H1 (cell line): ENCODE measurements around the gene PEPD. TPM values are rescaled to one million over a fixed set of nuclear protein-coding genes. Genes with fewer than 3 reads are reported as not detected.

Source experiments
- CTCF ChIA-PET: fragments of 300-600 bp; sonication (Branson Sonifier 250); formaldehyde crosslinking; loops from one replicate; lab custom pipeline; 2021; ENCODE audit not compliant: partially characterized antibody; lab: Charles Lee
- POLR2A ChIA-PET: fragments of 300-600 bp; sonication (Branson Sonifier 250); formaldehyde crosslinking; loops from one replicate; lab custom pipeline; 2021; ENCODE audit warnings: inconsistent platforms; ENCODE audit not compliant: partially characterized antibody; lab: Charles Lee
- DNase-seq, 2 experiments: peaks; one replicate each; pipeline versions ENCODE4 v3.0.0 to v3.0.0-alpha.2; 2010 to 2022; ENCODE audit warnings: low spot score in 2 of 2, low read depth in 1 of 2, mixed read lengths in 1 of 2
- FAIRE-seq: peaks from 2 replicates; lab custom pipeline; 2011; peaks lifted over from hg19 to GRCh38; lab: Jason Lieb, UNC
- H2AFZ ChIP-seq: 2 replicates; pipeline ENCODE4 v1.8.1; 2012; ENCODE audit warnings: low read length, inconsistent platforms
- H2AK5ac ChIP-seq: 2 replicates; pipeline ENCODE4 v1.6.1; 2013; ENCODE audit warnings: low read depth, low read length
- H2BK120ac ChIP-seq: replicated peaks from 2 replicates; pipeline ENCODE3; 2013; ENCODE audit warnings: low read depth, low read length, inconsistent platforms
- H2BK12ac ChIP-seq: 2 replicates; pipeline ENCODE4 v1.6.1; 2013; ENCODE audit warnings: low read depth, low read length
- H2BK15ac ChIP-seq: 2 replicates; pipeline ENCODE4 v1.6.1; 2013; ENCODE audit warnings: low read length
- H2BK20ac ChIP-seq: 2 replicates; pipeline ENCODE4 v1.6.1; 2013; ENCODE audit warnings: low read length
- H2BK5ac ChIP-seq: 2 replicates; pipeline ENCODE4 v1.6.1; 2013; ENCODE audit warnings: low read depth, low read length
- H3K14ac ChIP-seq: 2 replicates; pipeline ENCODE4 v1.6.1; 2013; ENCODE audit warnings: inconsistent platforms; ENCODE audit not compliant: insufficient read length
- H3K18ac ChIP-seq: 2 replicates; pipeline ENCODE4 v1.6.1; 2013; ENCODE audit warnings: low read length; ENCODE audit errors: extremely low read depth
- H3K23ac ChIP-seq: 2 replicates; pipeline ENCODE4 v1.6.1; 2013; ENCODE audit warnings: inconsistent platforms; ENCODE audit not compliant: insufficient read length
- H3K23me2 ChIP-seq: 2 replicates; pipeline ENCODE4 v1.6.1; 2013; ENCODE audit warnings: low read depth, low read length
- H3K27ac ChIP-seq: 2 replicates; pipeline ENCODE4 v1.6.1; 2011; ENCODE audit warnings: low read depth, low read length, inconsistent platforms
- H3K27me3 ChIP-seq, 4 experiments: replicated peaks in 1 of 4; 1 replicate in 1 of 4; 2 replicates in 3 of 4; pipeline versions ENCODE4 v1.6.1 to v1.8.1; 2011 to 2013; ENCODE audit warnings: low read length in 3 of 4, mild to moderate bottlenecking in 3 of 4, inconsistent platforms in 2 of 4, mixed read lengths in 2 of 4, moderate library complexity in 1 of 4; ENCODE audit not compliant: control insufficient read depth in 3 of 4, insufficient read depth in 3 of 4; ENCODE audit errors: extremely low read depth in 1 of 4
- H3K36me3 ChIP-seq, 4 experiments: 2 replicates each; pipeline versions ENCODE4 v1.6.1 to v1.8.1; 2011 to 2013; ENCODE audit warnings: mild to moderate bottlenecking in 4 of 4, low read length in 3 of 4, moderate library complexity in 2 of 4, control low read depth in 1 of 4, inconsistent platforms in 1 of 4; ENCODE audit not compliant: insufficient read depth in 4 of 4, control insufficient read depth in 2 of 4
- H3K4ac ChIP-seq: replicated peaks from 2 replicates; pipeline ENCODE3; 2013; ENCODE audit warnings: low read length, low read depth, mixed read lengths, inconsistent platforms; ENCODE audit not compliant: insufficient read length
- H3K4me1 ChIP-seq, 4 experiments: replicated peaks in 1 of 4; 1 replicate in 1 of 4; 2 replicates in 3 of 4; pipeline versions ENCODE4 v1.6.1 to v1.8.1; 2011 to 2013; ENCODE audit warnings: low read length in 3 of 4, inconsistent platforms in 2 of 4, mixed read lengths in 1 of 4; ENCODE audit not compliant: insufficient read depth in 4 of 4, control insufficient read depth in 3 of 4
- H3K4me2 ChIP-seq, 2 experiments: 2 replicates each; pipeline versions ENCODE4 v1.6.1 to v1.8.1; 2011 to 2013; ENCODE audit warnings: low read depth in 2 of 2, low read length in 2 of 2, control low read depth in 1 of 2, inconsistent platforms in 1 of 2, mild to moderate bottlenecking in 1 of 2; ENCODE audit not compliant: insufficient read depth in 1 of 2
- H3K4me3 ChIP-seq, 4 experiments: fragments of 200-600, 300-600 bp in 1 of 4; sonication (generic), shearing (Covaris generic), sonication (Bioruptor Twin) in 1 of 4; 2 replicates each; pipeline versions ENCODE4 v1.5.1 to v1.8.1; 2011 to 2016; ENCODE audit warnings: low read length in 4 of 4, low read depth in 3 of 4, control low read depth in 2 of 4, inconsistent platforms in 2 of 4, mild to moderate bottlenecking in 2 of 4, mixed read lengths in 1 of 4, moderate library complexity in 1 of 4; ENCODE audit not compliant: insufficient read depth in 2 of 4; ENCODE audit errors: extremely low read depth in 1 of 4
- H3K56ac ChIP-seq: replicated peaks from 2 replicates; pipeline ENCODE3; 2013; ENCODE audit warnings: low read depth, mild to moderate bottlenecking, mixed read lengths, low read length, inconsistent platforms; ENCODE audit not compliant: insufficient read length
- H3K79me1 ChIP-seq: 2 replicates; pipeline ENCODE4 v1.6.1; 2013; ENCODE audit warnings: low read depth, low read length, control low read depth
- H3K79me2 ChIP-seq, 2 experiments: 2 replicates each; pipeline versions ENCODE4 v1.6.1 to v1.8.1; 2012 to 2013; ENCODE audit warnings: low read length in 2 of 2, mild to moderate bottlenecking in 2 of 2, inconsistent platforms in 1 of 2; ENCODE audit not compliant: insufficient read depth in 2 of 2, control insufficient read depth in 1 of 2
- H3K9ac ChIP-seq, 4 experiments: replicated peaks in 1 of 4; 1 replicate in 1 of 4; 2 replicates in 3 of 4; pipeline versions ENCODE4 v1.6.1 to v1.8.1; 2011 to 2013; ENCODE audit warnings: low read depth in 3 of 4, low read length in 3 of 4, control low read depth in 2 of 4, mild to moderate bottlenecking in 2 of 4, moderate library complexity in 2 of 4, inconsistent platforms in 1 of 4; ENCODE audit errors: extremely low read depth in 1 of 4
- H3K9me3 ChIP-seq, 2 experiments: 2 replicates each; pipeline versions ENCODE4 v1.6.1 to v1.8.1; 2012 to 2013; ENCODE audit warnings: mild to moderate bottlenecking in 2 of 2, moderate library complexity in 2 of 2, control low read depth in 1 of 2, inconsistent platforms in 1 of 2, low read depth in 1 of 2, low read length in 1 of 2, mixed read lengths in 1 of 2; ENCODE audit not compliant: insufficient read depth in 2 of 2
- H4K20me1 ChIP-seq, 2 experiments: replicated peaks in 1 of 2; 2 replicates each; pipeline versions ENCODE3 to v1.8.1; 2011 to 2013; ENCODE audit warnings: inconsistent platforms in 2 of 2, low read length in 2 of 2, mild to moderate bottlenecking in 1 of 2; ENCODE audit not compliant: insufficient read depth in 2 of 2, control insufficient read depth in 1 of 2
- H4K5ac ChIP-seq: 2 replicates; pipeline ENCODE4 v1.6.1; 2013; ENCODE audit warnings: low read length, low read depth, mixed read lengths, inconsistent platforms; ENCODE audit not compliant: insufficient read length
- H4K8ac ChIP-seq: 2 replicates; pipeline ENCODE4 v1.8.0; 2013; ENCODE audit warnings: mild to moderate bottlenecking, moderate library complexity, low read length, inconsistent platforms; ENCODE audit not compliant: insufficient read depth; ENCODE audit errors: extremely low read depth
- H4K91ac ChIP-seq: replicated peaks from 2 replicates; pipeline ENCODE3; 2013; ENCODE audit warnings: low read length, mixed read lengths, inconsistent platforms; ENCODE audit not compliant: insufficient read length
- BACH1 ChIP-seq: IDR thresholded peaks from 2 replicates; pipeline ENCODE4 v1.6.1; 2012; ENCODE audit warnings: low read length, improper control_type of control experiment
- CTCF ChIP-seq, 3 experiments: IDR thresholded peaks; 1 replicate in 2 of 3; 2 replicates in 1 of 3; pipeline versions ENCODE4 v1.5.1 to v1.6.1; 2011; ENCODE audit warnings: low read length in 3 of 3, mild to moderate bottlenecking in 3 of 3, inconsistent platforms in 2 of 3, low read depth in 1 of 3, moderate library complexity in 1 of 3; ENCODE audit not compliant: insufficient read depth in 1 of 3; ENCODE audit errors: control extremely low read depth in 1 of 3
- EZH2 ChIP-seq: fragments of 200-600 bp; sonication (generic); IDR thresholded peaks from 2 replicates; pipeline ENCODE4 v1.7.1; 2012; ENCODE audit warnings: low read depth, mild to moderate bottlenecking, moderate library complexity, low read length, inconsistent platforms; ENCODE audit not compliant: severe bottlenecking
- RAD21 ChIP-seq, 2 experiments: IDR thresholded peaks in 1 of 2; conservative IDR thresholded peaks in 1 of 2; 2 replicates each; pipeline ENCODE4 v1.6.1; 2011; ENCODE audit warnings: low read depth in 2 of 2, low read length in 2 of 2, improper control_type of control experiment in 1 of 2, inconsistent platforms in 1 of 2, mild to moderate bottlenecking in 1 of 2, moderate library complexity in 1 of 2
- RBBP5 ChIP-seq: IDR thresholded peaks from 2 replicates; pipeline ENCODE4 v1.7.1; 2012; ENCODE audit warnings: low read depth, mild to moderate bottlenecking, inconsistent platforms, low read length, moderate library complexity, borderline replicate concordance
- SP1 ChIP-seq: IDR thresholded peaks from 2 replicates; pipeline ENCODE4 v1.6.1; 2011; ENCODE audit warnings: low read depth, low read length
- WGBS, 2 experiments: shearing (Covaris generic) in 1 of 2; methylation state at CpG; one replicate each; pipeline versions ENCODE4 v1.1.6 to v1.1.7; 2013 to 2015; ENCODE audit warnings: low lambda C conversion rate in 2 of 2, mixed read lengths in 2 of 2, inconsistent platforms in 1 of 2, low coverage in 1 of 2, missing lambda C conversion rate in 1 of 2; ENCODE audit not compliant: insufficient replicate concordance in 2 of 2, insufficient coverage in 1 of 2, insufficient read length in 1 of 2; ENCODE audit errors: extremely low coverage in 1 of 2, missing lambda C conversion rate in 1 of 2; 5-methylcytosine and 5-hydroxymethylcytosine counted together
- polyA plus RNA-seq, 7 experiments: library from polyadenylated mRNA; depleted of rRNA in 3 of 7; stranded (reverse) in 5 of 7; unstranded in 2 of 7; fragments of >200 nt in 5 of 7; fragments of 200-250 nt in 2 of 7; gene quantifications; 1 replicate in 5 of 7; 2 replicates in 1 of 7; 4 replicates in 1 of 7; pipeline versions ENCODE4 v1.2.1 to v1.2.3, GENCODE V29; 2011 to 2013; ENCODE audit warnings: missing spikeins in 2 of 7, mixed read lengths in 2 of 7
- total RNA-seq: library from RNA; stranded (reverse); fragmentation: NEBNext Ultra II Directional; extraction: Animal tissue kit (Norgen Biotek cat#: 25700); gene quantifications from 2 replicates; pipeline ENCODE4 v1.2.1, GENCODE V29; 2021

PEPD gene
- total and polyA plus RNA-seq, 2 of the 8 experiments (the other 6 are each of a cell fraction or from before 2014, with no cell fraction given) = 84.1 to 178 TPM

DNA sequence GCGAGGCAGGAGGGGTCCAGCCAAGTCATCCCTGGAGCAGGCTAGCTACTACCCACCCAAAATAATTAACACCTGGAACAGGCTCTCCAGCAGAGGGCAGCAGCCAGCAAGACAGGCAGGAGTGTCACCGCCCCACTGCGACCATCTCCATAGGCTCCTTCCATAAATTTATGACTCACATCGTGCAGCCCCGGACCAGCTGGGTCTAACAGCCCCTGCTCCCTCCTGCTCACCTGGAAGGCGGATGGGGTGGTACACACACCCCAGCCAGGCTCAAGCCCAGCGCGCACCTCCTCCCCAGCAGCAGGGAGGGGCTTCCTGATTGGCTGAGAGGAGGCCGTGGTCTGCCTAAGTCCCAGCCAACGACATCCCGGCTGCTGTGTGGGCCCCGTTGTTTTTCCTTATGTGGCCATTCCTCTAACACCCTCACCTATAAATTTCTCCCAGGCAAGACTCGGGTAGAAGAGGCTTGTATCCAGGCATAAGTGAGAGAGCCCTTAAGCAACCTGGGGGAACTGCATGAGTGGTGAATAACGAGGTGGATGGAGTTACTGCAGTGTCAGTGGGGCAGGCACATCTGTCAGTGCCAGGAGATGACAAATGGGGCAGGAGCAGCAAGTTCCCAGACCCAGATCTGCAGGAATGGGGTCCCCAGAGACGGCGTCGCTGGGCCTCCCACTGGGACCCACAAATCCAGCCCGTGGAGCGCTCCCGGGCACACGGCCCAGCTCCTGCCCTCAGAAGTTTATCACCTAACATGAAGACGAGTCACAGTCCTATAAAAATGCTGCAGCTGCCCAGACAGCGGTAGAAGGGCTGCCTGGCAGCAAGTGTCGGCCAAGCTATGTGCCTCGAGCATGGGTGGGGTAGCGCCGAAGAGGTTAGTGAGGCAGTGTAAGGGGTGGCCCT, 105.0 kb downstream of the PEPD start:
- no peak overlapping the region for H2BK12ac ChIP-seq
- no peak overlapping the region for H3K9ac ChIP-seq
- no peak overlapping the region for H2BK20ac ChIP-seq
- no peak overlapping the region for H2BK15ac ChIP-seq
- TF ChIP-seq RAD21 (IDR thresholded peaks at IDR 0.05 in 1 of 2, conservative IDR thresholded peaks at IDR 0.05 in 1 of 2; ENCODE audit: low read depth in 2 of 2, low read length in 2 of 2) = peak; percentile 73 to 78
- TF ChIP-seq RBBP5 = no peak
- peak; percentile 77 to 85 (median 81) for TF ChIP-seq CTCF (IDR thresholded peaks at IDR 0.05; ENCODE audit: control extremely low read depth in 1 of 3, insufficient read depth in 1 of 3, low read depth in 1 of 3, low read length in 3 of 3)
- peak; percentile 43; the same call in 1 of the 2 replicates for TF ChIP-seq BACH1
- no peak for TF ChIP-seq EZH2
- TF ChIP-seq SP1 = no peak
- no peak overlapping the region for H2AFZ ChIP-seq
- FAIRE-seq (no peak), DNase-seq (peak; percentile 29 to 91)
- no peaks in the 10 kb centered on the region for H3K36me3 ChIP-seq
- no peak overlapping the region for H2AK5ac ChIP-seq
- H3K79me2 ChIP-seq = no peaks in the 10 kb centered on the region
- H3K14ac ChIP-seq = no peak overlapping the region
- peaks cover 0 to 12% (median 4%) of the 10 kb centered on the region in 4 experiments; a peak in 4 of 7 replicates for H3K4me1 ChIP-seq
- peaks cover 6 to 17% of the 10 kb centered on the region in 2 experiments for H4K20me1 ChIP-seq
- H3K18ac ChIP-seq = no peak overlapping the region
- H3K9me3 ChIP-seq = no peaks in the 10 kb centered on the region
- H2BK5ac ChIP-seq = no peak overlapping the region
- ChIA-PET POLR2A (no interaction called here), CTCF (interaction anchor here (0.5 to 7.5 kb wide), 43 partner anchors 8 to 728 kb away, joined by 3 to 79 read pairs (median 3); partner anchors contain the start of gene CEBPA)
- H4K8ac ChIP-seq = no peak overlapping the region; the same call in 1 of the 2 replicates
- peak overlapping the region in 3 of 4 experiments; percentile 8 to 40 (median 34); a peak in 2 of 8 replicates for H3K4me3 ChIP-seq
- H3K4ac ChIP-seq = no peak overlapping the region
- no peak overlapping the region for H2BK120ac ChIP-seq
- no peak overlapping the region for H3K27ac ChIP-seq
- no peaks in the 10 kb centered on the region for H3K23me2 ChIP-seq
- H4K91ac ChIP-seq = peak overlapping the region; percentile 3
- 0 out of 2 replicates have a peak, but pooled peaks cover 3% of the 10 kb centered on the region for H3K79me1 ChIP-seq
- no peak overlapping the region for H4K5ac ChIP-seq
- 61% methylated on average over 26 of the region's 27 CpGs; no CpG with 5 or more reads in 1 of the 2 experiments for WGBS, 2 experiments
- peak overlapping the region in 1 of 2 experiments; percentile 67; a peak in 3 of 4 replicates for H3K4me2 ChIP-seq
- no peaks in the 10 kb centered on the region; a peak in 1 of 7 replicates for H3K27me3 ChIP-seq
- no peak overlapping the region for H3K23ac ChIP-seq
- no peak overlapping the region for H3K56ac ChIP-seq
